Thoracic aorta (tissue), 2 donors: ENCODE results near the gene COL25A1. TPM values are rescaled to one million over a fixed set of nuclear protein-coding genes. Genes with fewer than 3 reads are reported as not detected.

Source experiments
- ATAC-seq: fragments of 150-250 bp; one replicate; pipeline ENCODE4 v1.8.0; 2017; ENCODE audit warnings: low read depth; ENCODE audit not compliant: insufficient number of reproducible peaks, low FRiP score
- DNase-seq: peaks from one replicate; pipeline ENCODE4 v3.0.0-alpha.2; 2020; ENCODE audit warnings: low spot score
- H3K27ac ChIP-seq, 2 donors: fragments of 200-600 bp; sonication (generic); 1 replicate in 1 of 2; 2 replicates in 1 of 2; pipeline ENCODE4 v1.5.1; 2016; ENCODE audit warnings: mild to moderate bottlenecking in 2 of 2, moderate library complexity in 2 of 2
- H3K27me3 ChIP-seq: fragments of 200-600 bp; sonication (generic); replicated peaks from 2 replicates; pipeline ENCODE4 v1.6.0; 2016; ENCODE audit warnings: mild to moderate bottlenecking; ENCODE audit not compliant: insufficient read depth
- H3K36me3 ChIP-seq: fragments of 200-600 bp; sonication (generic); one replicate; pipeline ENCODE4 v1.5.1; 2016
- H3K4me1 ChIP-seq, 2 donors: fragments of 200-600 bp; sonication (generic); 1 replicate in 1 of 2; 2 replicates in 1 of 2; pipeline versions ENCODE4 v1.5.1 to v1.6.0; 2016; ENCODE audit warnings: low read depth in 2 of 2, mild to moderate bottlenecking in 1 of 2; ENCODE audit not compliant: control insufficient read depth in 1 of 2
- H3K4me3 ChIP-seq: fragments of 200-600 bp; sonication (generic); 2 replicates; pipeline ENCODE4 v1.5.1; 2016; ENCODE audit warnings: mild to moderate bottlenecking
- H3K9me3 ChIP-seq: fragments of 200-600 bp; sonication (generic); 2 replicates; pipeline ENCODE4 v1.5.1; 2016
- total RNA-seq, 2 donors: library from RNA; depleted of rRNA; stranded (reverse); fragments of >200 nt; gene quantifications; one replicate each; pipeline versions ENCODE4 v1.1.0 to v1.2.3, GENCODE V29; 2016
- TF ChIP-seq, protein P1 (sequence below): fragments of 200-600 bp; sonication (generic); IDR thresholded peaks from one replicate; pipeline ENCODE4 v1.5.1; 2019; ENCODE audit warnings: antibody characterized with exemption

Gene COL25A1
- total RNA-seq, 2 donors from 2014 or later: 0.42 to 0.81 TPM

GRCh38 chr4:109067508-109068235 is 234.8 kb downstream of the COL25A1 start:
- ATAC-seq (no peak), DNase-seq (no peak)
- TF ChIP-seq, protein P1, sequence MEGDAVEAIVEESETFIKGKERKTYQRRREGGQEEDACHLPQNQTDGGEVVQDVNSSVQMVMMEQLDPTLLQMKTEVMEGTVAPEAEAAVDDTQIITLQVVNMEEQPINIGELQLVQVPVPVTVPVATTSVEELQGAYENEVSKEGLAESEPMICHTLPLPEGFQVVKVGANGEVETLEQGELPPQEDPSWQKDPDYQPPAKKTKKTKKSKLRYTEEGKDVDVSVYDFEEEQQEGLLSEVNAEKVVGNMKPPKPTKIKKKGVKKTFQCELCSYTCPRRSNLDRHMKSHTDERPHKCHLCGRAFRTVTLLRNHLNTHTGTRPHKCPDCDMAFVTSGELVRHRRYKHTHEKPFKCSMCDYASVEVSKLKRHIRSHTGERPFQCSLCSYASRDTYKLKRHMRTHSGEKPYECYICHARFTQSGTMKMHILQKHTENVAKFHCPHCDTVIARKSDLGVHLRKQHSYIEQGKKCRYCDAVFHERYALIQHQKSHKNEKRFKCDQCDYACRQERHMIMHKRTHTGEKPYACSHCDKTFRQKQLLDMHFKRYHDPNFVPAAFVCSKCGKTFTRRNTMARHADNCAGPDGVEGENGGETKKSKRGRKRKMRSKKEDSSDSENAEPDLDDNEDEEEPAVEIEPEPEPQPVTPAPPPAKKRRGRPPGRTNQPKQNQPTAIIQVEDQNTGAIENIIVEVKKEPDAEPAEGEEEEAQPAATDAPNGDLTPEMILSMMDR: no peak
- H3K27me3 ChIP-seq: no peaks in the 10 kb centered on the region
- H3K36me3 ChIP-seq: no peaks in the 10 kb centered on the region
- no peak overlapping the region for H3K4me3 ChIP-seq
- H3K27ac ChIP-seq: no peak overlapping the region
- no peaks in the 10 kb centered on the region for H3K9me3 ChIP-seq
- H3K4me1 ChIP-seq: no peaks in the 10 kb centered on the region

DNA sequence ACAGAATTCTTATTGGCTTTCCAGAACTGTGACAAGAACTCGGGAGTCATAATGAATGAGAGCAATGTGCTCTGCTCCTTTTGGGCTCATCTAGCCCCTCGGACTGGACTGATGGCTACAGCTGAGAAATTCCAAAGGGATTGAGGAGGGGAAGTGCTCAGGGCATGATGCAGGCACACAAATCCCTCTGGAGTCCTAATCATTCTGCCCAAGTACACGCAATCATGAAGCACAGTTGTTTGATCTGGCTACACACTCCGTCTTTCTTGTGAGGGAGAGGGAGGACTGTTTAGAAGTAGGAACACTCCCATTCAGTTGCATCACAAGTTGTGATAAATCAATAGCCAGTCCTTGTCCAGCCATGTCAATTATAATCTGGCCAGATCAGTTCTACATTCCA is 237.5 kb downstream of the COL25A1 start:
- no peak for DNase-seq
- ATAC-seq: no peak
- Histone ChIP-seq H3K9me3 (no peaks in the 10 kb centered on the region), H3K27me3 (no peaks in the 10 kb centered on the region), H3K4me1 (no peaks in the 10 kb centered on the region), H3K4me3 (no peak overlapping the region), H3K27ac (no peak overlapping the region), H3K36me3 (no peaks in the 10 kb centered on the region)
- TF ChIP-seq, protein P1: no peak

GRCh38 chr4:109053257-109053656 is 249.2 kb downstream of the COL25A1 start:
- no peak overlapping the region for H3K4me3 ChIP-seq
- DNase-seq: no peak
- no peaks in the 10 kb centered on the region for H3K36me3 ChIP-seq
- TF ChIP-seq, protein P1: no peak
- no peaks in the 10 kb centered on the region for H3K9me3 ChIP-seq
- no peak for ATAC-seq
- H3K27ac ChIP-seq: no peak overlapping the region
- no peaks in the 10 kb centered on the region for H3K4me1 ChIP-seq
- H3K27me3 ChIP-seq: no peaks in the 10 kb centered on the region

- no peaks in the 10 kb centered on the region for H3K4me1 ChIP-seq
- H3K27me3 ChIP-seq: no peaks in the 10 kb centered on the region
- no peak overlapping the region for H3K4me3 ChIP-seq
- no peaks in the 10 kb centered on the region for H3K9me3 ChIP-seq
- H3K36me3 ChIP-seq: no peaks in the 10 kb centered on the region
- TF ChIP-seq, protein P1: no peak
- ATAC-seq: no peak
- H3K27ac ChIP-seq: no peak overlapping the region
- no peak for DNase-seq
These were observed 249.6 kb downstream of the COL25A1 start for GRCh38 chr4:109052821-109053220.

- Histone ChIP-seq H3K4me1 (no peaks in the 10 kb centered on the region), H3K4me3 (no peak overlapping the region), H3K27me3 (no peaks in the 10 kb centered on the region), H3K9me3 (no peaks in the 10 kb centered on the region), H3K36me3 (no peaks in the 10 kb centered on the region), H3K27ac (no peak overlapping the region)
- TF ChIP-seq, protein P1: no peak
- ATAC-seq: no peak
- DNase-seq: no peak
These were observed 251.4 kb downstream of the COL25A1 start for GRCh38 chr4:109051054-109051453.
